GM12878 (cell line): Measurements from ENCODE around the gene FGF12. TPM values are rescaled to one million over a fixed set of nuclear protein-coding genes. Genes with fewer than 3 reads are reported as not detected.

Experiments
- ATAC-seq: fragments of 200-7000 bp; cut with Tn5 transposase; 3 replicates; pipeline ENCODE4 v1.9.1; 2020; ENCODE audit warnings: mild to moderate bottlenecking, moderate library complexity
- BruUV-seq: library from RNA; stranded (reverse); fragments of 400-500 nt; replicated peaks from 2 replicates; lab custom pipeline; 2021; lab: Mats Ljungman, UMichigan
- CTCF ChIA-PET: fragments of 300-600 bp; sonication (Branson Sonifier 250); formaldehyde crosslinking; extraction: SDS; loops from one replicate; lab custom pipeline; 2021; ENCODE audit warnings: inconsistent platforms; lab: Yijun Ruan, JAX
- POLR2A ChIA-PET: fragments of 350-600 bp; formaldehyde crosslinking; extraction: SDS; loops from one replicate; lab custom pipeline; 2021; ENCODE audit warnings: inconsistent platforms; lab: Charles Lee
- RAD21 ChIA-PET: fragments of 300-600 bp; sonication (Branson Sonifier 250); formaldehyde crosslinking; loops from one replicate; lab custom pipeline; 2023; ENCODE audit warnings: antibody characterized with exemption; ENCODE audit not compliant: unreplicated experiment; lab: Charles Lee
- SMC1A ChIA-PET: fragments of 300-600 bp; sonication (Branson Sonifier 250); formaldehyde crosslinking; loops from one replicate; lab custom pipeline; 2023; ENCODE audit not compliant: unreplicated experiment, uncharacterized antibody; lab: Charles Lee
- DNase-seq: peaks from one replicate; pipeline ENCODE4 v3.0.0-alpha.2; 2011; ENCODE audit warnings: low read depth, low spot score
- FAIRE-seq: peaks from 3 replicates; lab custom pipeline; 2011; peaks lifted over from hg19 to GRCh38; lab: Jason Lieb, UNC
- H2AFZ ChIP-seq: 2 replicates; pipeline ENCODE4 v1.6.0; 2011; ENCODE audit warnings: low read depth, low read length, control low read depth; ENCODE audit not compliant: control insufficient read depth
- H3K27ac ChIP-seq: 2 replicates; pipeline ENCODE4 v1.5.1; 2011; ENCODE audit warnings: control low read depth; ENCODE audit not compliant: control insufficient read depth, insufficient read depth
- H3K27me3 ChIP-seq, 2 experiments: replicated peaks in 1 of 2; 2 replicates each; pipeline versions ENCODE4 v1.6.0 to v1.6.1; 2011; ENCODE audit warnings: low read length in 1 of 2; ENCODE audit not compliant: control insufficient read depth in 2 of 2, insufficient read depth in 2 of 2
- H3K36me3 ChIP-seq, 2 experiments: 2 replicates each; pipeline ENCODE4 v1.5.1; 2011; ENCODE audit warnings: low read length in 1 of 2; ENCODE audit not compliant: control insufficient read depth in 2 of 2, insufficient read depth in 2 of 2
- H3K4me1 ChIP-seq: 2 replicates; pipeline ENCODE4 v1.6.1; 2011; ENCODE audit warnings: mild to moderate bottlenecking, low read length, moderate library complexity, mixed read lengths; ENCODE audit not compliant: control insufficient read depth, insufficient read depth
- H3K4me2 ChIP-seq: 2 replicates; pipeline ENCODE4 v1.6.0; 2011; ENCODE audit warnings: control low read depth; ENCODE audit not compliant: control insufficient read depth, insufficient read depth
- H3K4me3 ChIP-seq: fragments of 200-600 bp; sonication (generic); 2 replicates; pipeline ENCODE4 v1.5.1; 2016
- H3K79me2 ChIP-seq: 2 replicates; pipeline ENCODE4 v1.6.0; 2011; ENCODE audit warnings: low read length; ENCODE audit not compliant: control insufficient read depth, insufficient read depth
- H3K9ac ChIP-seq: 2 replicates; pipeline ENCODE4 v1.8.0; 2011; ENCODE audit warnings: low read length, control low read depth, mixed read lengths; ENCODE audit not compliant: control insufficient read depth, insufficient read depth
- H3K9me3 ChIP-seq: replicated peaks from 3 replicates; pipeline ENCODE4 v1.5.1; 2011; ENCODE audit warnings: mild to moderate bottlenecking, low read length; ENCODE audit not compliant: control insufficient read depth, insufficient read depth
- H4K20me1 ChIP-seq: 2 replicates; pipeline ENCODE4 v1.6.0; 2011; ENCODE audit not compliant: control insufficient read depth, insufficient read depth
- SREBF1 ChIP-seq: IDR thresholded peaks from 2 replicates; pipeline ENCODE4 v1.6.1; 2012; ENCODE audit warnings: mild to moderate bottlenecking, low read length
- STAT3 ChIP-seq: IDR thresholded peaks from 2 replicates; pipeline ENCODE4 v1.6.1; 2011; ENCODE audit warnings: low read depth, low read length, improper control_type of control experiment
- SUPT20H ChIP-seq: IDR thresholded peaks from 2 replicates; pipeline ENCODE4 v1.6.1; 2011; ENCODE audit warnings: low read depth, mild to moderate bottlenecking, low read length, moderate library complexity, borderline replicate concordance; ENCODE audit not compliant: control insufficient read depth
- TAF1 ChIP-seq: IDR thresholded peaks from 2 replicates; pipeline ENCODE4 v1.6.1; 2011; ENCODE audit warnings: mild to moderate bottlenecking, low read depth, low read length, borderline replicate concordance
- WRNIP1 ChIP-seq: IDR thresholded peaks from 2 replicates; pipeline ENCODE4 v1.6.1; 2011; ENCODE audit warnings: low read depth, low read length, improper control_type of control experiment, borderline replicate concordance
- WGBS: methylation state at CpG from one replicate; pipeline ENCODE4 v1.1.6; 2016; ENCODE audit warnings: low lambda C conversion rate; ENCODE audit not compliant: insufficient replicate concordance, insufficient coverage; ENCODE audit errors: missing lambda C conversion rate; 5-methylcytosine and 5-hydroxymethylcytosine counted together
- in situ Hi-C: fragments of 300-500 bp; cut with MboI; formaldehyde crosslinking; loops from 9 replicates; pipeline ENCODE4 v1.14.3; 2018; ENCODE audit warnings: mixed read lengths
- intact Hi-C: fragments of 100-400 bp; cut with micrococcal nuclease; formaldehyde crosslinking; loops from one replicate; pipeline ENCODE4 v1.14.2; 2022; ENCODE audit not compliant: unreplicated experiment
- polyA plus RNA-seq, 11 experiments: library from polyadenylated mRNA; depleted of rRNA in 4 of 11; unstranded in 6 of 11; stranded (reverse) in 5 of 11; fragments of >200 nt; fragmentation: Nextera tagmentation in 4 of 11; fragmentation: Illumina TruSeq in 1 of 11; extraction: Ambion mirVana in 4 of 11; extraction: Trizol in 1 of 11; gene quantifications; 1 replicate in 1 of 11; 2 replicates in 10 of 11; pipeline versions ENCODE4 v1.2.1 to v1.2.3, GENCODE V29; 2011 to 2016; ENCODE audit warnings: inconsistent platforms in 2 of 11, missing spikeins in 2 of 11, low read depth in 1 of 11
- total RNA-seq, 4 experiments: library from RNA; depleted of rRNA in 3 of 4; stranded (reverse); fragments of >200 nt in 3 of 4; fragmentation: Illumina TruSeq in 1 of 4; extraction: Trizol in 1 of 4; gene quantifications; 2 replicates each; pipeline versions ENCODE4 v1.2.1 to v1.2.3, GENCODE V29; 2013 to 2021
- TF ChIP-seq, protein P1 (sequence below): fragments of 450-650 bp; IDR thresholded peaks from 2 replicates; pipeline ENCODE4 v1.6.1; 2016; ENCODE audit warnings: mild to moderate bottlenecking
- TF ChIP-seq, protein P2 (sequence below): IDR thresholded peaks from 2 replicates; pipeline ENCODE4 v1.6.1; 2012; ENCODE audit warnings: low read depth, low read length, improper control_type of control experiment
- TF ChIP-seq, protein P3 (sequence below): IDR thresholded peaks from 2 replicates; pipeline ENCODE4 v1.6.1; 2012; ENCODE audit warnings: low read depth, low read length, improper control_type of control experiment
- TF ChIP-seq, protein P4 (sequence below): fragments of 450-650 bp; IDR thresholded peaks from 2 replicates; pipeline ENCODE4 v1.6.1; 2017; ENCODE audit warnings: mild to moderate bottlenecking, moderate library complexity

FGF12 gene
- total and polyA plus RNA-seq, 10 of the 15 experiments (the other 5 are each of a cell fraction or from before 2014, with no cell fraction given), result 0.03 to 0.43 (median 0.13) TPM; not detected in 7

DNA sequence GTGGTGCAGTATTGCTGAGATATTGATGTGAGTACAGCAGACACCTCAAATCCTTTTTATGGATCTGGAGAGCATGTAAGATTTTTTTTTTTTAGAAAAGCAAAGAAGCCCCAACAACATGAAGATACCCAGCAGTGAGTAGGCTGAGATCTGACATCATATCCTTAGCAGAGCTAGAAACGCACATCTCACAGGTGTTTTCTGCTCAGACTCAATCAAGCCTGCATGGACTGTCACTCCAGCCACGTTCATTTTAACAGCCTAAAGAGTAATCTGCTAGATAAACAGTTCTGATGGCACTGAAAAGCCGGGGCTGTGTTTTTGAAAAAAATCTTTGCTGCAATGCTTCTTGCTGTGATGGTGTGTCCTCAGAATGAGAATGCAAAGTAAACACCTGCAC is 544.2 kb downstream of the FGF12 start:
- intact Hi-C loops, result no loop called here
- Histone ChIP-seq H3K9me3 (no peaks in the 10 kb centered on the region), H4K20me1 (no peaks in the 10 kb centered on the region), H3K4me2 (no peak overlapping the region), H2AFZ (no peak overlapping the region), H3K27ac (no peak overlapping the region), H3K36me3 (no peaks in the 10 kb centered on the region), H3K27me3 (no peaks in the 10 kb centered on the region), H3K4me1 (no peaks in the 10 kb centered on the region), H3K79me2 (no peaks in the 10 kb centered on the region), H3K9ac (no peak overlapping the region), H3K4me3 (no peak overlapping the region)
- no peak for DNase-seq
- in situ Hi-C loops, result loop anchor here (25.0 kb wide), 1 partner anchor 254 kb away; no protein-coding TSS in a partner anchor
- no peak for ATAC-seq
- WGBS, result 0% methylated on average over 3 of the region's 3 CpGs
- POLR2A ChIA-PET, result no interaction called here
- SMC1A ChIA-PET, result no interaction called here
- CTCF ChIA-PET, result interaction anchor here (1.5 kb wide), 1 partner anchor 261 kb away, joined by 5 read pairs; no protein-coding TSS in a partner anchor
- TF ChIP-seq TAF1 (no peak), SREBF1 (no peak), SUPT20H (no peak), STAT3 (no peak), WRNIP1 (no peak)
- TF ChIP-seq, protein P1, sequence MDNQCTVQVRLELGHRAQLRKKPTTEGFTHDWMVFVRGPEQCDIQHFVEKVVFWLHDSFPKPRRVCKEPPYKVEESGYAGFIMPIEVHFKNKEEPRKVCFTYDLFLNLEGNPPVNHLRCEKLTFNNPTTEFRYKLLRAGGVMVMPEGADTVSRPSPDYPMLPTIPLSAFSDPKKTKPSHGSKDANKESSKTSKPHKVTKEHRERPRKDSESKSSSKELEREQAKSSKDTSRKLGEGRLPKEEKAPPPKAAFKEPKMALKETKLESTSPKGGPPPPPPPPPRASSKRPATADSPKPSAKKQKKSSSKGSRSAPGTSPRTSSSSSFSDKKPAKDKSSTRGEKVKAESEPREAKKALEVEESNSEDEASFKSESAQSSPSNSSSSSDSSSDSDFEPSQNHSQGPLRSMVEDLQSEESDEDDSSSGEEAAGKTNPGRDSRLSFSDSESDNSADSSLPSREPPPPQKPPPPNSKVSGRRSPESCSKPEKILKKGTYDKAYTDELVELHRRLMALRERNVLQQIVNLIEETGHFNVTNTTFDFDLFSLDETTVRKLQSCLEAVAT, result no peak
- TF ChIP-seq, protein P2, sequence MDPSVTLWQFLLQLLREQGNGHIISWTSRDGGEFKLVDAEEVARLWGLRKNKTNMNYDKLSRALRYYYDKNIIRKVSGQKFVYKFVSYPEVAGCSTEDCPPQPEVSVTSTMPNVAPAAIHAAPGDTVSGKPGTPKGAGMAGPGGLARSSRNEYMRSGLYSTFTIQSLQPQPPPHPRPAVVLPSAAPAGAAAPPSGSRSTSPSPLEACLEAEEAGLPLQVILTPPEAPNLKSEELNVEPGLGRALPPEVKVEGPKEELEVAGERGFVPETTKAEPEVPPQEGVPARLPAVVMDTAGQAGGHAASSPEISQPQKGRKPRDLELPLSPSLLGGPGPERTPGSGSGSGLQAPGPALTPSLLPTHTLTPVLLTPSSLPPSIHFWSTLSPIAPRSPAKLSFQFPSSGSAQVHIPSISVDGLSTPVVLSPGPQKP, result no peak
- TF ChIP-seq, protein P3, sequence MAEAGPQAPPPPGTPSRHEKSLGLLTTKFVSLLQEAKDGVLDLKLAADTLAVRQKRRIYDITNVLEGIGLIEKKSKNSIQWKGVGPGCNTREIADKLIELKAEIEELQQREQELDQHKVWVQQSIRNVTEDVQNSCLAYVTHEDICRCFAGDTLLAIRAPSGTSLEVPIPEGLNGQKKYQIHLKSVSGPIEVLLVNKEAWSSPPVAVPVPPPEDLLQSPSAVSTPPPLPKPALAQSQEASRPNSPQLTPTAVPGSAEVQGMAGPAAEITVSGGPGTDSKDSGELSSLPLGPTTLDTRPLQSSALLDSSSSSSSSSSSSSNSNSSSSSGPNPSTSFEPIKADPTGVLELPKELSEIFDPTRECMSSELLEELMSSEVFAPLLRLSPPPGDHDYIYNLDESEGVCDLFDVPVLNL, result no peak
- TF ChIP-seq, protein P4, sequence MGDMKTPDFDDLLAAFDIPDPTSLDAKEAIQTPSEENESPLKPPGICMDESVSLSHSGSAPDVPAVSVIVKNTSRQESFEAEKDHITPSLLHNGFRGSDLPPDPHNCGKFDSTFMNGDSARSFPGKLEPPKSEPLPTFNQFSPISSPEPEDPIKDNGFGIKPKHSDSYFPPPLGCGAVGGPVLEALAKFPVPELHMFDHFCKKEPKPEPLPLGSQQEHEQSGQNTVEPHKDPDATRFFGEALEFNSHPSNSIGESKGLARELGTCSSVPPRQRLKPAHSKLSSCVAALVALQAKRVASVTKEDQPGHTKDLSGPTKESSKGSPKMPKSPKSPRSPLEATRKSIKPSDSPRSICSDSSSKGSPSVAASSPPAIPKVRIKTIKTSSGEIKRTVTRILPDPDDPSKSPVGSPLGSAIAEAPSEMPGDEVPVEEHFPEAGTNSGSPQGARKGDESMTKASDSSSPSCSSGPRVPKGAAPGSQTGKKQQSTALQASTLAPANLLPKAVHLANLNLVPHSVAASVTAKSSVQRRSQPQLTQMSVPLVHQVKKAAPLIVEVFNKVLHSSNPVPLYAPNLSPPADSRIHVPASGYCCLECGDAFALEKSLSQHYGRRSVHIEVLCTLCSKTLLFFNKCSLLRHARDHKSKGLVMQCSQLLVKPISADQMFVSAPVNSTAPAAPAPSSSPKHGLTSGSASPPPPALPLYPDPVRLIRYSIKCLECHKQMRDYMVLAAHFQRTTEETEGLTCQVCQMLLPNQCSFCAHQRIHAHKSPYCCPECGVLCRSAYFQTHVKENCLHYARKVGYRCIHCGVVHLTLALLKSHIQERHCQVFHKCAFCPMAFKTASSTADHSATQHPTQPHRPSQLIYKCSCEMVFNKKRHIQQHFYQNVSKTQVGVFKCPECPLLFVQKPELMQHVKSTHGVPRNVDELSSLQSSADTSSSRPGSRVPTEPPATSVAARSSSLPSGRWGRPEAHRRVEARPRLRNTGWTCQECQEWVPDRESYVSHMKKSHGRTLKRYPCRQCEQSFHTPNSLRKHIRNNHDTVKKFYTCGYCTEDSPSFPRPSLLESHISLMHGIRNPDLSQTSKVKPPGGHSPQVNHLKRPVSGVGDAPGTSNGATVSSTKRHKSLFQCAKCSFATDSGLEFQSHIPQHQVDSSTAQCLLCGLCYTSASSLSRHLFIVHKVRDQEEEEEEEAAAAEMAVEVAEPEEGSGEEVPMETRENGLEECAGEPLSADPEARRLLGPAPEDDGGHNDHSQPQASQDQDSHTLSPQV, result no peak
- no peak for FAIRE-seq
- BruUV-seq, result no TSS peak
- RAD21 ChIA-PET, result no interaction called here
